Activated naive CD8-positive, alpha-beta T cell treated with anti-CD3 and anti-CD28 coated beads for 36 hours (primary cell): ENCODE measurements around the gene RCL1. TPM values are rescaled to one million over a fixed set of nuclear protein-coding genes. Genes with fewer than 3 reads are reported as not detected.

Experiments used
- DNase-seq: peaks from one replicate; pipeline ENCODE4 v3.0.0; 2021
- H3K27ac Mint-ChIP-seq: one replicate; pipeline ENCODE4 v1.8.0; 2022; ENCODE audit warnings: mild to moderate bottlenecking, moderate library complexity, mixed read lengths
- H3K27me3 Mint-ChIP-seq: one replicate; pipeline ENCODE4 v1.8.0; 2022; ENCODE audit warnings: mild to moderate bottlenecking, mixed read lengths
- H3K36me3 Mint-ChIP-seq: one replicate; pipeline ENCODE4 v1.8.0; 2021; ENCODE audit warnings: mild to moderate bottlenecking, mixed read lengths
- H3K4me1 Mint-ChIP-seq: one replicate; pipeline ENCODE4 v1.8.0; 2021; ENCODE audit warnings: mixed read lengths
- H3K4me3 Mint-ChIP-seq: one replicate; pipeline ENCODE4 v1.8.0; 2022; ENCODE audit warnings: mild to moderate bottlenecking, moderate library complexity, mixed read lengths
- H3K9me3 Mint-ChIP-seq: one replicate; pipeline ENCODE4 v1.8.0; 2022; ENCODE audit warnings: mixed read lengths
- total RNA-seq, 2 experiments: library from RNA; stranded (reverse); gene quantifications; one replicate each; pipeline ENCODE4 v1.2.3, GENCODE V29; 2021

Gene RCL1
- total RNA-seq, 2 experiments from 2014 or later = 37.9 to 38.6 TPM

DNA sequence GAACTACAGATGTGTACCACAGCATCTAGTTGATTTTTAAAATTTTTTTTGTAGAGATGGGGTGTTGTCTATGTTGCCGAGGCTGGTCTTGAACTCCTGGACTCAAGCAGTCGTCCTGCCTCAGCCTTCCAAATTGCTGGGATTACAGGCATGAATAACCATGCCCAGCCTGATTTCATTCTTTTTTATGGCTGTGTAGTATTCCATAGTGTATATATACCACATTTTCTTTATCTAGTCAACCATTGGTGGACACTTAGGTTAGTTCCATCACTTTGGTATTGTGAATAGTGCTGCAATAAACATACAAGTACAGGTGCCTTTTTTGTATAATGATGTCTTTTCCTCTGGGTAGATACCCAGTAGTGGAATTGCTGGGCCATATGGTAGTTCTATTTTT is 3.8 kb downstream of the RCL1 start:
- Mint-ChIP-seq H3K27ac (no peak overlapping the region), H3K36me3 (peaks cover 42% of the 10 kb centered on the region), H3K9me3 (peaks cover 5% of the 10 kb centered on the region), H3K4me1 (peaks cover 58% of the 10 kb centered on the region), H3K27me3 (no peaks in the 10 kb centered on the region), H3K4me3 (no peak overlapping the region)
- no peak for DNase-seq

DNA sequence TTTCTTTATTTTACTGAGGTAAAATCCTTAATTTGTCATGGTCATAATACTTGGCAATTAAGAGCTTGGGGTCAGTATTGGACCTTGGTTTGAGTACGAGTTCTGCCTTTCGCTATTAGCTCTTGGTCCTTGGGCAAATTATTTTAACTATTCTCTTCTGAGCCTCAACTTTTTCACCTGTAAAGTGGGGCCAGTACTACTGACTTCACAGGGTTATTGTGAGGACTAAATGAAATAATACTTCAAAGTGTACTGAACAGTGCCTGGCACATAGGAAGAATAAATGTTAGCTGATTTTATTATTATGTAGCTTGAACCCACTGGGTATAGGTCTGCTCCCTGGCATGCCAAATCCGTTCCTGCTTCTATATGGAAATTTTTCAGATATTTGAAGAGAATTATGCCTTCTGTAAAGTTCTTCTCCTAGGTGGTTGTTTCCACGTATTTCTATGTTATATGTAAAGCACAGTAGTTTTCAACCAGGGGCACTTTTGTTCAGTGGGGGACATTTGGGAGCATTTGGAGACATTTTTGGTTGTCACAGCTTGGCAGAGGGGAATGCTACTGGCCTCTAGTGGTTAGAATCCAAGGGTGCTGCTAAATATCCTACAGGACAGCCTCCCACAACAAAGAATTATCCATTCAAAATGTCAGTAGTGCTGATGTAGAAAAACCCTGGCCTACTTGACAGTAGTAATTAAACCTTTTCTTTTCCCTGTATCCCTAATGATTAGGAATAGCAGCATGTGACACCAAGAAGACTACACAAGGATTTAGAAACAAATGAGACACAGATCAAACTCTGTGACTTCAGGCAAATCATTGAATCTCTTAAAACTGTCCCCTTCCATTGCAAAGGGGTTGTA is 4.5 kb downstream of the RCL1 start:
- no peak overlapping the region for H3K27ac Mint-ChIP-seq
- H3K9me3 Mint-ChIP-seq = peaks cover 5% of the 10 kb centered on the region
- H3K4me1 Mint-ChIP-seq = peaks cover 51% of the 10 kb centered on the region
- peaks cover 45% of the 10 kb centered on the region for H3K36me3 Mint-ChIP-seq
- DNase-seq = no peak
- no peaks in the 10 kb centered on the region for H3K27me3 Mint-ChIP-seq
- H3K4me3 Mint-ChIP-seq = no peak overlapping the region

DNA sequence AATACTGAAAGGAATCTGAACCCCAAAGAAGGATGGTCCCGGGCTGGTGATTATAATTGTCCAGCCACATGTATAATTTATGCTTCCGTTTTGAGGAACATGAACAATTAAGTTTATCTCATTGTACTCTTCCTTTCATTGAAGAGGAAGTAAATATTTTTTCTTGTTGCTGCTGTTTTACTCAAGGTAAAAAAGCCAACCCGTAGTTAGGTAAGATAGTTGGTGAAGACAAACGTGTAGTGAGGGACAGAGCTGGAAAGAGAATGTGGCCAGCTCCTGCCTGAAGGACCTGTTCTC is 5.1 kb downstream of the RCL1 start:
- H3K4me3 Mint-ChIP-seq = no peak overlapping the region
- H3K9me3 Mint-ChIP-seq = peaks cover 5% of the 10 kb centered on the region
- H3K36me3 Mint-ChIP-seq = peaks cover 45% of the 10 kb centered on the region
- no peak for DNase-seq
- no peaks in the 10 kb centered on the region for H3K27me3 Mint-ChIP-seq
- no peak overlapping the region for H3K27ac Mint-ChIP-seq
- peaks cover 51% of the 10 kb centered on the region for H3K4me1 Mint-ChIP-seq

DNA sequence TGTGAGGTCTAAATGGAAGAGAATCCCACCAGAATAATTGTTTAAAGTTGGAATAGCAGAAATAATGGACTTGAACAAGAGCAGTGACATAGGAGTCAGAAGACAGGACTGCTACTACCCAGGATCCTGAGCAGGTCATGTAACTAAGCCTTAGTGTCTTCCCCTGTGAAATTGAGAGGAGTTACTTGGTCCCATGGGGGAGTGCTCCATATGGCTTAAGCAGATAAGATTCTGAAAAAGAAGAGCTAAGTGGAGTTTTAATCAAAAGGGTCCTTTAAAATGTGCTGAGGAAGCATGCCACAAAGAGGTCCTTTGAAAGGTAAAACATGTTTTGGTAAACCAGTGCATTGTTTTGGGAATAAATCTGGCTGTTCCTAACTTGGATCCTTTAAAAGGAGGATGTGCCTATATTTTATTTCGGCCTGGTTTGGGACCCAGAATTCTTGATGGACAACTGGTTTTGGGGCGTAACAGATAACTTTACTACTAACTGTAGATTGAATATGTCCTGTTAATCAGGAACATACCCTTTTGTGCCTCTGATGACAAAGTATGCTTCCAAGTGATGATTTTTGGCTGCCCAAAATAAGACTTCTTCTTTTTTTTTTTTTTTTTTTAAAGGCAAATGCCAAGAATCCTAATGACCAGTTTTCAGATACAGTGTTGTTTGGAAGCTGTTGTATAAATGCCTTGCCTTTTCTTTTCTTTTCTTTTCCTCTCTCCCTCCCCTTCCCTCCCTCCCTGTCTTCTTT is 5.7 kb downstream of the RCL1 start:
- no peak overlapping the region for H3K27ac Mint-ChIP-seq
- DNase-seq = no peak
- H3K4me1 Mint-ChIP-seq = peaks cover 52% of the 10 kb centered on the region
- peaks cover 5% of the 10 kb centered on the region for H3K9me3 Mint-ChIP-seq
- peaks cover 51% of the 10 kb centered on the region for H3K36me3 Mint-ChIP-seq
- H3K4me3 Mint-ChIP-seq = no peak overlapping the region
- no peaks in the 10 kb centered on the region for H3K27me3 Mint-ChIP-seq

DNA sequence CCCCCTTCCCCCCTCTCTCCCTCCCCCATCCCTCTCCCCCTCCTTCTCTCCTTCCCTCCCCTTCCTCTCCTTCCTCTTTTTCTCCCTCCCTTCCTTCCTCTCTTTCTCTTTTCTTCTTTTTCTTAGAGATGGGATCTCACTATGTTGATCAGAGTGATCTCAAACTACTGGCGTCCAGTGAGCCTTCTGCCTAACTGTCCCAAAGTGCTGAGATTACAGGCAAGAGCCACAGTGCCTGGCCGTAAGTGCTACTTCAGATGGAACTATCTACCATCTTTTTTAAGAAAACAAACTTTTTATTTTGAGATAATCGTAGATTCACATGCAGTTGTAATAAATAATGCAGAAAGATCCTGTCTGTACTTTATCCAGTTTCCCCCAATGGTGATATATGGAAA is 6.3 kb downstream of the RCL1 start:
- no peak for DNase-seq
- Mint-ChIP-seq H3K36me3 (peaks cover 54% of the 10 kb centered on the region), H3K4me1 (peaks cover 54% of the 10 kb centered on the region), H3K27ac (peak overlapping the region; percentile 63), H3K9me3 (peaks cover 5% of the 10 kb centered on the region), H3K27me3 (no peaks in the 10 kb centered on the region), H3K4me3 (no peak overlapping the region)

DNA sequence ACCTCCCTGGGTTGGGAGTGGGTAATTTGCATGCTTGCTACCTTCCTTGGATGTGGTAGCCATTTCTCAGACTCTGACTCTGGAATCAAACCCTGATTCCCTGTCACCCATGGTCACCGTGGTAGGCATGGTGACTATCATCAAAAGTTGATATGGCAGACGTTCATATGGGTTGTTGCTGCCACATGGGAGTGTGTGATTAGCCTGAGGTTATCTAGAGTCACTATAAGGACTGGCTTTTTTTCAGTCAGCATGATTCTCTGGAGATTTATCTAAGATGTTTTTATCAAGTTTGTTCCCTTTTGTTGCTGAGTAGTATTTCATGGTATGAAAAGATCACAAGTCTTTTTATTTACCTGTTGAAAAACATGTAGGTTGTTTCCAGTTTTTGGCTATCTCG is 7.0 kb downstream of the RCL1 start:
- no peak for DNase-seq
- Mint-ChIP-seq H3K36me3 (peaks cover 54% of the 10 kb centered on the region), H3K4me3 (no peak overlapping the region), H3K9me3 (peaks cover 6% of the 10 kb centered on the region), H3K4me1 (peaks cover 48% of the 10 kb centered on the region), H3K27ac (no peak overlapping the region), H3K27me3 (no peaks in the 10 kb centered on the region)

DNA sequence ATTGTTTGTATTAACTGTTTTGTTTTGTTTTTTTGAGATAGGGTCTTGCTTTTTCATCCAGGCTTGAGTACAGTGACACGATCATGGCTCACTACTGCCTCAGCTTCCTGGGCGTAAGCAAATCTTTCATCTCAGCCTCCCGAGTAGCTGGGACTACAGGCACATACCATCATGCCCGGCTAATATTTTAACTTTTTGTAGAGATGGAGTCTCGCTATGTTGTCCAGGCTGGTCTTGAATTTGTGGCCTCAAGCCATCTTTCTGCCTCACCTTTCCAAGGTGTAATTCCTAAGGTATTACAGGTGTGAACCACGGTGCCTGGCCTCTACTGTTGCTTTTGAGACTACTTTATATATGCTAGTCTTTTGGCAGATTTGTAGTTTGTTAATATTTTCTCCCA is 8.4 kb downstream of the RCL1 start:
- no peak for DNase-seq
- Mint-ChIP-seq H3K4me3 (no peak overlapping the region), H3K27me3 (no peaks in the 10 kb centered on the region), H3K9me3 (peaks cover 14% of the 10 kb centered on the region), H3K36me3 (peaks cover 59% of the 10 kb centered on the region), H3K27ac (no peak overlapping the region), H3K4me1 (peaks cover 37% of the 10 kb centered on the region)

DNA sequence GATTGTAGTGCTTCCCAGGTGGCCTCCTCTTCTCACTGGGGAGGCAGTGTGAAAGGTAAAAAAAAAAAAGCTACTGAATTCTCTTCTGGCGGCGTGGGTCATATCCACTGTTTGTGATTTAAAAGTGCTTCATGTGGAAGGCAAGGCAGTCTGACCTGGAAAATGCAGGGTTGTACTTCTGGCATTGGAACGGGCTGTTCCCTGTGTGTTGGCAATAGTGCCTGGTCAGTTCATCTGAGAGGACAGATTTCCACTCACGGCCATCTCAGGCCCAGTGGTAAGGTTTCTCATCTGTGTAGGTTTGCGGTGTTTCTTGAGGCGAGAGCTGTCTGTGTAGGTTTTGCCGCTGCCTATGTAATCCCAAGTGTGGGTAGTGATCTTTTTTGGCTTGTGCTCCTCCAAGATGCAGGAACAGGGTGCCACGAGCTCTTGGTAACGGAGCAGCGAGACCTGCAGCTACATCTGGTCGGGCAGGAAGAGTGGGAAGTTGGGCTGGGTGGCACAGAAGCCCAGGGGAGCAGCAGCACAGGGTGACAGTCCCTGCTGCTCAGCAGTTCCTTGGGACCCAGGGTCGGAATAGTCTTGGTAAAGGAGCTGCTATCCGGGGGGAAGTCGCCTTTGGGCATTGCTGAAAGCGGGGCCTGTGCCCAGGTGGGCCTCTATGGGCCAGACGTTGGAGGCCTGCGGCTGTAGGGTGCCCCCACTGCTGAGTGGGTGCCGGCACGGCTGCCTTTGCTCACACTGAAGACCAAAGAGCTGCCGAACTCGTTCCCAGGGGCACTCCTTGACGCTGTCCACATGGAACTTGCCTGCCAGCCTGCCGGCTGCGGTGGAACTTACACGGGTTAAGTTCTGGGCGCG is 11.2 kb downstream of the RCL1 start:
- H3K27me3 Mint-ChIP-seq = no peaks in the 10 kb centered on the region
- no peak overlapping the region for H3K27ac Mint-ChIP-seq
- no peak overlapping the region for H3K4me3 Mint-ChIP-seq
- H3K4me1 Mint-ChIP-seq = peaks cover 18% of the 10 kb centered on the region
- DNase-seq = no peak
- H3K9me3 Mint-ChIP-seq = peaks cover 22% of the 10 kb centered on the region
- peaks cover 69% of the 10 kb centered on the region for H3K36me3 Mint-ChIP-seq

DNA sequence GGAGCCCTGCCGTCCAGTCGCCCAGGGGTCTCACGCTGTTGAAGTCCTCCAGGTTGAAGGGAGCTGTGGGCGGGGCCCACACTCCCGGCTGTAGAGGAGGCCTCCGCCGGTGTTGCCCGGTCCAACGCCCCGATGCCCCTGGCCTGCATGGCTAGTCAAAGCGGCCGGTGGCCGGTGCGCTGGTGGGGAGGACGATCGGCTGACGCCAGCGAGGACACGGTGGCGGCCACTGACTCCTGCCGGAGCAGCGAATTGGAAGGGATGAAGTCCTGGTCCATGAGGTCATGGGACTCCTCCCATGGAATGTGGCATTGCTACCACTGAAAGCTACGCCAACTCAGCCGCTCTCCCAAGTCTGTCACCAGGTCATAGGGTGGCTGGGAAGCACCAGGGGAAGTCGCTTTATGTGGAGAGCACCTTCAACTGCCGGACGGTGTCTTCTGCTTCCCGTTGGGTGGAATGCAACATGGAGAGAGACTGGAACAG is 11.8 kb downstream of the RCL1 start:
- H3K27ac Mint-ChIP-seq = no peak overlapping the region
- H3K27me3 Mint-ChIP-seq = no peaks in the 10 kb centered on the region
- peaks cover 73% of the 10 kb centered on the region for H3K36me3 Mint-ChIP-seq
- H3K9me3 Mint-ChIP-seq = peaks cover 22% of the 10 kb centered on the region
- DNase-seq = no peak
- H3K4me3 Mint-ChIP-seq = no peak overlapping the region
- H3K4me1 Mint-ChIP-seq = peaks cover 14% of the 10 kb centered on the region

DNA sequence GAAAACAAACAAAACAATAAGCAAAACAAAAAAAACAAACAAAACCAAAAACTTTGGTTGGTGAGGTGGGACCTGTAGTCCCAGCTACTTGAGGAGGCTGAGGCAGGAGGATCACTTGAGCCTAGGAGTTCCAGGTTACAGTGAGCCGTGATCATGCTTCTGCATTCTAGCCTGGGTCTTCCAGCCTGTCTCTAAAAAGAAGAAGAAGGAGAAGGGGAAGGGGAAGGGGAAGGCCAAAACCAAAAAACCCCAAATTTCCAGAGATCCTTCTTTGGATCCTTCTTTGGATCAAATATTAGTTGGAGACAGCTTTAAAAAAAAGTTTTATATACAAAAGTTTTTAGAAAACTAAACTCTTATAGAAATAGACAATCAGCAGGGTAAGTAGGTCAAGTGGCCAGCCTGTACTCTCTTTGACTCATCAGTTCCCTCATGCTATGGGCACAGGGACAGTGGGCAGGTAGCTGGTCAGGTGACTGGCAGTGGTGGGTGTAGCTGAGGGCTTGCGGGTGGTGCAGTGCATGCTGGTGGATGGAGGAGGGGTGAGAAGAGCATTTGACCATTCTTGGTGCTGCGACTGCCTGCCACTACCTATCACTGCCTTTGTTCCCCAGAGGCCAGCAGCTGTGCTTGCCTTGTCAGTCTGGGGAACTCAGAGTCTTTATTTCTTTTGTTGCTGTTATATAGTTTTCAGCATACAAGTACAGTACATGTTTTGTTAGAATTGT is 12.6 kb downstream of the RCL1 start:
- no peak overlapping the region for H3K27ac Mint-ChIP-seq
- H3K36me3 Mint-ChIP-seq = peaks cover 76% of the 10 kb centered on the region
- H3K4me3 Mint-ChIP-seq = no peak overlapping the region
- DNase-seq = no peak
- H3K27me3 Mint-ChIP-seq = no peaks in the 10 kb centered on the region
- peaks cover 22% of the 10 kb centered on the region for H3K9me3 Mint-ChIP-seq
- H3K4me1 Mint-ChIP-seq = peaks cover 12% of the 10 kb centered on the region

DNA sequence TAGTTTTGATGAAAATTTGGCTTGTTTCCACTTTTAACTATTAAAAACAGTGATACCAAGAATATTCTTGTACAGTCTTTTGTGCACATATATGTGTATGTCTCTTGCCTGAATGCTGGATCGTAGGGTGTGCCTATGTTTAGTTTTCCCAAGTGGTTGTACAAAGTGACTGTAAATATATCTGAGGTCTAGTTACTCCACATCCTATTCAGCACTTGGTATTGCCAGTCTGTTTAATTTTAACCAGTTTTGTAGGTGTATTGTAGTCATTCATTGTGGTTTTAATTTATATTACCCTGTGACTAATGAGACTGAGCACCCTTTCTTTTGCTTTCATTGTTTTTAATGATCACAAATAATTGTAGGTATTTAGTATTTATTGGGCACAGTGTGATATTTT is 17.8 kb downstream of the RCL1 start:
- peaks cover 36% of the 10 kb centered on the region for H3K9me3 Mint-ChIP-seq
- peaks cover 80% of the 10 kb centered on the region for H3K36me3 Mint-ChIP-seq
- no peak overlapping the region for H3K4me3 Mint-ChIP-seq

DNA sequence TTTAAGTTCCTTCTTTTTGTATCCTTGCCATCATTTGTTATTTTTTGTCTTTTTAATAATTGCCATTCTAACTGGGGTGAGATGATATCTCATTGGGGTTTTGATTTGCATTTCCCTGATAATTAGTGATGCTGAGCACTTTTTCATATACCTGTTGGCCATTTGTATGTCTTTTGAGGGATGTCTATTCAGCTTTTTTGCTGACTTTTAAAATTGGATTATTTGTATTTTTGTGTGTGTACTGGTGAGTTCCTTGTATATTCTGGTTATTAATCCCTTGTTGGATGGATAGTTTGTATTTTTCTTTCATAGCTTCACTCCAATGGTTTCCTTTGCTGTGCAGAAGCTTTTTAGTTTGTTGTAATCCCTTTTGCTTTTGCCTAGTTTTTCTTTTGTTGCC is 19.1 kb downstream of the RCL1 start:
- Mint-ChIP-seq H3K27ac (no peak overlapping the region), H3K4me3 (no peak overlapping the region), H3K4me1 (peaks cover 27% of the 10 kb centered on the region), H3K9me3 (peaks cover 24% of the 10 kb centered on the region), H3K36me3 (peaks cover 70% of the 10 kb centered on the region), H3K27me3 (no peaks in the 10 kb centered on the region)
- DNase-seq = no peak

More for the DNA sequence above, 17.8 kb downstream of the RCL1 start:
- Mint-ChIP-seq H3K27me3 (no peaks in the 10 kb centered on the region), H3K27ac (no peak overlapping the region), H3K4me1 (peaks cover 20% of the 10 kb centered on the region)
- DNase-seq = no peak

DNA sequence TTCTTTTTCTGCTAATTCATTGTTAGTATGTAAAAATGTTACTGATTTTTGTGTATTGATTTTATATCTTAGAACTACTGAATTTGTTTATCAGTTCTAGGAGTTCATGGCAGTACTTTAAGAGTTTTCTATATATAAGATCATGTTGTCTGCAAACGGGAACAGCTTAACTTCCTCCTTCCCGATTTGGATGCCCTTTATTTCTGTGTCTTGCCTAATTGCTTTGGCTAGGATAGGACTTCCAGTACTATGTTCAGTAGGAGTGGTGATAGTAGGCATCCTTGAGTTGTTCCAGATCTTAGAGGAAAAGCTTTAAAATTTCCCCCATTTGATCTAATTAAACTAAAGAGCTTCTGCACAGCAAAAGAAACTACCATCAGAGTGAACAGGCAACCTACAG is 20.1 kb downstream of the RCL1 start:
- Mint-ChIP-seq H3K27ac (no peak overlapping the region), H3K4me3 (no peak overlapping the region)

DNA sequence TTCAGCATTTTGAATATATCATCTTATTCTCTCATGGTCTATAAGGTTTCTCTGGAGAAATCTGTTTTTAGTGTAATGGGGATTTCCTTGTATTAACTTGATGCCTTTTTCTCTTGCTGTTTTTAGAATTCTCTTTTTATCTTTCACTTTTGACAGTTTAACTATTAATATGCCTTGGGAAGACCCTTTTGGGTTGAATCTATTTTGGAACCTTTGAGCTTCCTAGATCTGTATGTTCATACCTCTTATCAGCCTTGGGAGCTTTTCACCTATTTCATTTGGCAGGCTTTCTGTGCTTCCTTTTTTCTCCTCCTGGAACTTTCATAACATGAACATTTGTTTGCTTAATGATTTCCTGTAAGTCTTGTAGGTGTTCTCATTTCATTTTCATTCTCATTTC is 22.2 kb downstream of the RCL1 start:
- H3K4me3 Mint-ChIP-seq = peak overlapping the region; percentile 1
- H3K9me3 Mint-ChIP-seq = peaks cover 20% of the 10 kb centered on the region
- peaks cover 26% of the 10 kb centered on the region for H3K4me1 Mint-ChIP-seq
- no peak for DNase-seq
- no peaks in the 10 kb centered on the region for H3K27me3 Mint-ChIP-seq
- H3K36me3 Mint-ChIP-seq = peaks cover 47% of the 10 kb centered on the region
- peak overlapping the region; percentile 73 for H3K27ac Mint-ChIP-seq

More for the DNA sequence above, 20.1 kb downstream of the RCL1 start:
- Mint-ChIP-seq H3K4me1 (peaks cover 27% of the 10 kb centered on the region), H3K27me3 (no peaks in the 10 kb centered on the region), H3K36me3 (peaks cover 63% of the 10 kb centered on the region), H3K9me3 (peaks cover 20% of the 10 kb centered on the region)
- no peak for DNase-seq
